ENCODE data around the gene ZNF622. TPM values are rescaled to one million over a fixed set of nuclear protein-coding genes. Genes with fewer than 3 reads are reported as not detected.

ZNF622 gene
- total RNA-seq, 4 donors from 2014 or later: 25.8 to 36.1 (median 30.0) TPM

- DNase-seq (ENCODE audit: low spot score in 2 of 2): no peak
- no peak for TF ChIP-seq CTCF (IDR thresholded peaks at IDR 0.05)
- intact Hi-C loops (cut with DNase I; ENCODE audit: low total_unique reads): no loop called here
- H3K4me3 ChIP-seq (ENCODE audit: low read depth, poor library complexity, severe bottlenecking): no peak overlapping the region
- 85 to 88% methylated on average over 17 of the region's 17 CpGs for WGBS, 2 donors
Measured at GRCh38 chr5:16505140-16505891, 39.7 kb upstream of the ZNF622 start.

- no peak overlapping the region for H3K4me3 ChIP-seq (ENCODE audit: low read depth, poor library complexity, severe bottlenecking)
- TF ChIP-seq CTCF (IDR thresholded peaks at IDR 0.05) (no peak), POLR2A (IDR thresholded peaks at IDR 0.05) (no peak)
- DNase-seq (ENCODE audit: low spot score in 2 of 2): no peak
- 92 to 93% methylated on average over 10 of the region's 10 CpGs for WGBS, 2 donors
- intact Hi-C loops (cut with DNase I; ENCODE audit: low total_unique reads): no loop called here
Measured at GRCh38 chr5:16504571-16504970, 39.0 kb upstream of the ZNF622 start.

GRCh38 chr5:16502866-16503265, 37.3 kb upstream of the ZNF622 start:
- intact Hi-C loops (cut with DNase I; ENCODE audit: low total_unique reads): no loop called here
- no peak overlapping the region for H3K4me3 ChIP-seq (ENCODE audit: low read depth, poor library complexity, severe bottlenecking)
- TF ChIP-seq CTCF (IDR thresholded peaks at IDR 0.05) (no peak), POLR2A (IDR thresholded peaks at IDR 0.05) (no peak)
- no peak for DNase-seq (ENCODE audit: low spot score in 2 of 2)
- 74 to 75% methylated on average over 3 of the region's 3 CpGs for WGBS, 2 donors

- 82 to 86% methylated on average over 5 of the region's 5 CpGs for WGBS, 2 donors
- TF ChIP-seq CTCF (IDR thresholded peaks at IDR 0.05): no peak
- no peak for TF ChIP-seq POLR2A (IDR thresholded peaks at IDR 0.05)
- intact Hi-C loops (cut with DNase I; ENCODE audit: low total_unique reads): no loop called here
- no peak overlapping the region for H3K4me3 ChIP-seq (ENCODE audit: low read depth, poor library complexity, severe bottlenecking)
- DNase-seq (ENCODE audit: low spot score in 2 of 2): no peak
Measured at GRCh38 chr5:16500024-16500423, 34.4 kb upstream of the ZNF622 start.

- H3K4me3 ChIP-seq (ENCODE audit: low read depth, poor library complexity, severe bottlenecking): no peak overlapping the region
- TF ChIP-seq POLR2A (IDR thresholded peaks at IDR 0.05): no peak
- TF ChIP-seq CTCF (IDR thresholded peaks at IDR 0.05): no peak
- intact Hi-C loops (cut with DNase I; ENCODE audit: low total_unique reads): loop anchor here (10.0 kb wide), 1 partner anchor 47 kb away; no protein-coding TSS in a partner anchor
- 81 to 83% methylated on average over 2 of the region's 2 CpGs for WGBS, 2 donors
- no peak for DNase-seq (ENCODE audit: low spot score in 2 of 2)
Measured at GRCh38 chr5:16497546-16497945, 31.9 kb upstream of the ZNF622 start.

GRCh38 chr5:16493261-16493660, 27.7 kb upstream of the ZNF622 start:
- no peak for DNase-seq (ENCODE audit: low spot score in 2 of 2)
- no peak overlapping the region for H3K4me3 ChIP-seq (ENCODE audit: low read depth, poor library complexity, severe bottlenecking)
- WGBS, 2 donors: 37 to 39% methylated on average over 1 of the region's 1 CpG
- intact Hi-C loops (cut with DNase I; ENCODE audit: low total_unique reads): loop anchor here (10.0 kb wide), 1 partner anchor 52 kb away; no protein-coding TSS in a partner anchor
- TF ChIP-seq POLR2A (IDR thresholded peaks at IDR 0.05): no peak
- no peak for TF ChIP-seq CTCF (IDR thresholded peaks at IDR 0.05)
